ENCODE data around the gene IL3. TPM values are rescaled to one million over a fixed set of nuclear protein-coding genes. Genes with fewer than 3 reads are reported as not detected.

IL3 gene
- total RNA-seq (ENCODE audit: unreplicated experiment), result not detected
- long read RNA-seq, result 0 reads

- TF ChIP-seq, protein P1, sequence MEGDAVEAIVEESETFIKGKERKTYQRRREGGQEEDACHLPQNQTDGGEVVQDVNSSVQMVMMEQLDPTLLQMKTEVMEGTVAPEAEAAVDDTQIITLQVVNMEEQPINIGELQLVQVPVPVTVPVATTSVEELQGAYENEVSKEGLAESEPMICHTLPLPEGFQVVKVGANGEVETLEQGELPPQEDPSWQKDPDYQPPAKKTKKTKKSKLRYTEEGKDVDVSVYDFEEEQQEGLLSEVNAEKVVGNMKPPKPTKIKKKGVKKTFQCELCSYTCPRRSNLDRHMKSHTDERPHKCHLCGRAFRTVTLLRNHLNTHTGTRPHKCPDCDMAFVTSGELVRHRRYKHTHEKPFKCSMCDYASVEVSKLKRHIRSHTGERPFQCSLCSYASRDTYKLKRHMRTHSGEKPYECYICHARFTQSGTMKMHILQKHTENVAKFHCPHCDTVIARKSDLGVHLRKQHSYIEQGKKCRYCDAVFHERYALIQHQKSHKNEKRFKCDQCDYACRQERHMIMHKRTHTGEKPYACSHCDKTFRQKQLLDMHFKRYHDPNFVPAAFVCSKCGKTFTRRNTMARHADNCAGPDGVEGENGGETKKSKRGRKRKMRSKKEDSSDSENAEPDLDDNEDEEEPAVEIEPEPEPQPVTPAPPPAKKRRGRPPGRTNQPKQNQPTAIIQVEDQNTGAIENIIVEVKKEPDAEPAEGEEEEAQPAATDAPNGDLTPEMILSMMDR (IDR thresholded peaks at IDR 0.05; ENCODE audit: partially characterized antibody, unreplicated experiment), result no peak
- peaks cover 8% of the 10 kb centered on the region for H3K27me3 Mint-ChIP-seq (ENCODE audit: unreplicated experiment)
- peaks cover 1% of the 10 kb centered on the region for H3K9me3 Mint-ChIP-seq (ENCODE audit: unreplicated experiment)
- DNase-seq, result peak; percentile 4
- no peak within 1 kb of the TSS for H3K4me3 Mint-ChIP-seq (ENCODE audit: unreplicated experiment)
- peaks cover 2% of the 10 kb centered on the region for H3K4me1 Mint-ChIP-seq (ENCODE audit: low read depth, unreplicated experiment)
- no peaks in the 10 kb centered on the region for H3K36me3 Mint-ChIP-seq (ENCODE audit: unreplicated experiment)
- no peak within 1 kb of the TSS for H3K27ac Mint-ChIP-seq (ENCODE audit: unreplicated experiment)
These were observed at the start of gene IL3 for GRCh38 chr5:132060501-132061161. Gene IL3 (plus strand): TSS chr5:132060655. CDS start chr5:132060707, 52 bp downstream.

DNA sequence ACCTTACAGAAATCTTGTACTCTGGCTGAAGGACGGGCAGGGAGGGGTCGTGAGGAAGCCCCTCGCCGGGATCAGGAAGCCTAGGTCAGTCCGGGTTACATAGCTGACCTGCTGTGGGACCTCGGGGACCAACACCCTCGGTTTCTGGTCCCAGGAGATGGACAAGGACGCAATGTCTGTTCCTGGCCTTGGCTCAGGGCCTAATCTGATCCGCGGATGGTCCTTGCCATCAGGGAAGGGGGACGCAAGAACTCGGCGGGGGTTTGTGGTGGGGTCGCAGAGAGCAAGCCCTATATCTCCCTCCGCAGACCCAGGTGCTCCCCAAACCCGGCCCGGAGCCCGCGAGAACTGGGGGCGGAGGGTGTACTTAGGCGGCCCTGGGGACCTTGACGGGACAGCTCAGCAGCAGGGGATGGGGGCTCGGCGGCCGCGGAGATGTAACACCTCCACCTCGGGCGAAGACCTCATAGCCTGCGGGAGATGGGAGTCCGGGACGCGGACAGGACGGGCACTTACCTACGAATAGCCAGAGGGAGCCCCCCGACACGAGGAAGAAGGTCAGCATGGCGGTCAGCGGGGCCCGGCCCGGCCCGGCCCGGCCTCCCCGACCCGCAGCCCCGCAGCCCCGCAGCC lies 49.4 kb upstream of the IL3 start:
- DNase-seq, result no peak

DNA sequence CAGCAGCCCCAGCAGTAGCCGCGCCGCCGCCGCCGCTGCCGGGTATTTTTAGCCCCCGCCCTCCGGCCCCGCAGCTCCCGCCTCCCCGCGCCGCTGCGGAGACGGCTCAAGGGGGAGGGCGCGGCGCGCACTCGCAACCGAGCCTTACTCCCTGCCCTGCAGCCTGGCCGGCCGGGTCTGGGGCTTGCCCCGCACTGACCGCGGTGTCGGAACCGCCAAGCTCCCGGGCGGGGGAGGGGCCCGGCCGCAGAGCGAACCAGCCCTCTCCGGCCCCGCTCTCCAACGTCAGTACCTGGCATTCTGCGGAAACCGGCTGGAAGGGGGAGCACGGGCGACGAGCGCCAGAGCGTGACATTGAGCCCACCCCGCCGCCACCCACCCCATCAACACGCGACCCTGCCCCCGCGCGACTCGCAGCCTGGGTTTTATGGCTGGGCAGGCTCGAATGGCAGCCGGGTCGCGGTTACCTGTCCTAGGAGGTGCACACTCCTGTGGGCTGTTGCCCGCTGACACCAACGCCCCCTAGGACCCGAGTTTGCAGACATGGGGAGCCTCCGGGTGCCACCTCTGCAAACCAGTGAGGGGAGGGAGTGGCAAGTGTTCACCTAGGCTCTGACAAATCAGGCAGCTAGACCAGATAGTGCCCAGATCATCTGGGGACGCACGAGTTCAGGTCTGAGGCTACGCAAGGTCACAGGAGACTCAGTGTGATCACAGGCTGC lies 48.7 kb upstream of the IL3 start, which contains the start of gene ACSL6:
Gene ACSL6 (minus strand): TSS at position 37 of the 722 bp plus-strand sequence. CDS start 105 bp downstream, outside the sequence.
- H3K9me3 Mint-ChIP-seq (ENCODE audit: unreplicated experiment), result peaks cover 3% of the 10 kb centered on the region
- peaks cover 22% of the 10 kb centered on the region for H3K4me1 Mint-ChIP-seq (ENCODE audit: low read depth, unreplicated experiment)
- H3K36me3 Mint-ChIP-seq (ENCODE audit: unreplicated experiment), result no peaks in the 10 kb centered on the region
- H3K27ac Mint-ChIP-seq (ENCODE audit: unreplicated experiment), result no peak within 1 kb of the TSS
- DNase-seq, result peak; percentile 76
- peak within 1 kb of the TSS; percentile 90 for H3K4me3 Mint-ChIP-seq (ENCODE audit: unreplicated experiment)
- TF ChIP-seq, protein P1 (IDR thresholded peaks at IDR 0.05; ENCODE audit: partially characterized antibody, unreplicated experiment), result no peak
- H3K27me3 Mint-ChIP-seq (ENCODE audit: unreplicated experiment), result peaks cover 18% of the 10 kb centered on the region

More for the DNA sequence above, 49.4 kb upstream of the IL3 start:
- Mint-ChIP-seq H3K27me3 (ENCODE audit: unreplicated experiment) (peaks cover 18% of the 10 kb centered on the region), H3K27ac (ENCODE audit: unreplicated experiment) (no peak overlapping the region), H3K36me3 (ENCODE audit: unreplicated experiment) (no peaks in the 10 kb centered on the region), H3K9me3 (ENCODE audit: unreplicated experiment) (peaks cover 3% of the 10 kb centered on the region), H3K4me1 (ENCODE audit: low read depth, unreplicated experiment) (peaks cover 15% of the 10 kb centered on the region), H3K4me3 (ENCODE audit: unreplicated experiment) (peak overlapping the region; percentile 90)
- TF ChIP-seq, protein P1 (IDR thresholded peaks at IDR 0.05; ENCODE audit: partially characterized antibody, unreplicated experiment), result no peak

- H3K27ac Mint-ChIP-seq (ENCODE audit: unreplicated experiment), result no peak overlapping the region
- DNase-seq, result peak; percentile 13
- H3K27me3 Mint-ChIP-seq (ENCODE audit: unreplicated experiment), result peaks cover 18% of the 10 kb centered on the region
These were observed 48.0 kb upstream of the IL3 start for GRCh38 chr5:132012371-132013005.

More at GRCh38 chr5:132012371-132013005, 48.0 kb upstream of the IL3 start:
- peak overlapping the region; percentile 52 for H3K4me3 Mint-ChIP-seq (ENCODE audit: unreplicated experiment)
- H3K9me3 Mint-ChIP-seq (ENCODE audit: unreplicated experiment), result peaks cover 3% of the 10 kb centered on the region
- TF ChIP-seq, protein P1 (IDR thresholded peaks at IDR 0.05; ENCODE audit: partially characterized antibody, unreplicated experiment), result no peak
- peaks cover 23% of the 10 kb centered on the region for H3K4me1 Mint-ChIP-seq (ENCODE audit: low read depth, unreplicated experiment)
- H3K36me3 Mint-ChIP-seq (ENCODE audit: unreplicated experiment), result no peaks in the 10 kb centered on the region

Measured in glutamatergic neuron (in vitro differentiated cells).